Sigmoid colon (tissue), 7 donors: Measurements from ENCODE around the gene DPPA5. TPM values are rescaled to one million over a fixed set of nuclear protein-coding genes. Genes with fewer than 3 reads are reported as not detected.

Source experiments
- DNase-seq: peaks from one replicate; pipeline ENCODE4 v3.0.0-alpha.2; 2019
- H3K27ac ChIP-seq, 4 donors: fragments of 200-600 bp; sonication (generic); one replicate each; pipeline ENCODE4 v1.5.1; 2016 to 2019; ENCODE audit warnings: mild to moderate bottlenecking in 1 of 4
- H3K27me3 ChIP-seq, 3 donors: fragments of 200-600 bp; sonication (generic); one replicate each; pipeline ENCODE4 v1.5.1; 2019; ENCODE audit warnings: mild to moderate bottlenecking in 1 of 3
- H3K36me3 ChIP-seq, 4 donors: fragments of 200-600 bp; sonication (generic); one replicate each; pipeline ENCODE4 v1.5.1; 2016 to 2019
- H3K4me1 ChIP-seq, 4 donors: fragments of 200-600 bp; sonication (generic); one replicate each; pipeline ENCODE4 v1.5.1; 2017 to 2019
- H3K4me3 ChIP-seq, 4 donors: fragments of 200-600 bp; sonication (generic); one replicate each; pipeline ENCODE4 v1.5.1; 2017 to 2019; ENCODE audit warnings: mild to moderate bottlenecking in 2 of 4, moderate library complexity in 1 of 4
- H3K9me3 ChIP-seq, 4 donors: fragments of 200-600 bp in 3 of 4; sonication (generic) in 3 of 4; one replicate each; pipeline versions ENCODE4 v1.5.1 to v1.6.1; 2013 to 2019
- CTCF ChIP-seq, 4 experiments: fragments of 450-650 bp in 3 of 4; fragments of 200-600 bp in 1 of 4; IDR thresholded peaks; one replicate each; pipeline ENCODE4 v1.5.1; 2016 to 2019; ENCODE audit warnings: antibody characterized with exemption in 4 of 4, mild to moderate bottlenecking in 3 of 4, moderate library complexity in 2 of 4
- EP300 ChIP-seq, 4 donors: sonication (generic); formaldehyde crosslinking; IDR thresholded peaks; one replicate each; pipeline ENCODE4 v1.6.1; 2017; ENCODE audit warnings: antibody characterized with exemption in 4 of 4
- POLR2A ChIP-seq, 2 donors: fragments of 450-650 bp; IDR thresholded peaks; one replicate each; pipeline ENCODE4 v1.6.1; 2016; ENCODE audit warnings: antibody characterized with exemption in 2 of 2, mild to moderate bottlenecking in 2 of 2, moderate library complexity in 2 of 2
- POLR2AphosphoS5 ChIP-seq, 4 donors: sonication (generic); formaldehyde crosslinking; IDR thresholded peaks; one replicate each; pipeline ENCODE4 v1.6.1; 2017; ENCODE audit warnings: antibody characterized with exemption in 4 of 4
- WGBS, 2 donors: extraction: QIAGEN DNeasy Blood & Tissue Kit; methylation state at CpG; one replicate each; pipeline ENCODE4 v1.1.7; 2013; 5-methylcytosine and 5-hydroxymethylcytosine counted together
- intact Hi-C: fragments of 100-400 bp; cut with DNase I; formaldehyde crosslinking; loops from one replicate; pipeline ENCODE4 v1.15.1; 2023
- polyA plus RNA-seq, 3 donors: library from polyadenylated mRNA; stranded (reverse); fragments of 200-250 nt; gene quantifications; one replicate each; pipeline ENCODE4 v1.2.3, GENCODE V29; 2013
- total RNA-seq, 4 donors: library from RNA; depleted of rRNA; stranded (reverse); fragments of >200 nt; gene quantifications; one replicate each; pipeline ENCODE4 v1.1.0, GENCODE V29; 2016
- donor health status: healthy with polysubstance abuse.
- donor health status: Bipolar disorder and iron deficiency.
- donor health status: healthy.

The DPPA5 gene
- total and polyA plus RNA-seq, 7 donors, result not detected

DNA sequence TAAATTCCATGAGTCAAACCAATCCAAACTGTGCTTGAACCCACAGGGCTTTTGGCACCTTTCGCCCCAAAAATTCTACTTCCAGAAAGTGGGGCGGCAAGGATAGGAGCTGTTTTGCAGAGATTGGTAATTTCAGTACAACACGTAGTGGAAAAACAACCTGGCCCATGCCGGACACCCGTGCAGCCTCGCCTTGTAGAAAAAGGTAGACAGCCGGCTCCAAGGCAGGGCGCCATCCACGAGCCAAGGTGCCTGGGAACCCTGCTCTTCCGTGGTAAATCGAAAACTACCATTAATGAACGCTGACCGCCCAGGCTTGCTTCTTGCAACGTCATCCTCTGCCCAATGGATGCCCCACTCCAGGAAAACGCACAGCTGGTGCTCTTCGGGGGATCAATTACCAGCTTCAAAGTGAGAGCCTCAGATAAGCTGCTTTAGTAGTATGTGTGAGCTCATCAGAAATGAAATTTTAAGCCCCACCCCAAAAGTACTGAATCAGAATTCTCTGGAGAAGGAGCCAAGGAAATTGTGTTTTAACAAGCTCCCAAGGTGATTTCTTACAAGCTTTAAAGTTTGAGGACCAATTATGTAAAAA lies 13.8 kb upstream of the DPPA5 start:
- Histone ChIP-seq H3K9me3 (peaks cover 0 to 6% (median 5%) of the 10 kb centered on the region in 4 donors), H3K4me3 (no peak overlapping the region), H3K36me3 (no peaks in the 10 kb centered on the region), H3K4me1 (no peaks in the 10 kb centered on the region), H3K27me3 (no peaks in the 10 kb centered on the region), H3K27ac (no peak overlapping the region)
- intact Hi-C loops, result no loop called here
- WGBS, 2 donors, result 75 to 80% methylated on average over 16 of the region's 16 CpGs
- no peak for DNase-seq
- TF ChIP-seq POLR2AphosphoS5 (IDR thresholded peaks at IDR 0.05) (no peak), POLR2A (IDR thresholded peaks at IDR 0.05) (no peak), CTCF (IDR thresholded peaks at IDR 0.05) (no peak), EP300 (IDR thresholded peaks at IDR 0.05) (no peak)

DNA sequence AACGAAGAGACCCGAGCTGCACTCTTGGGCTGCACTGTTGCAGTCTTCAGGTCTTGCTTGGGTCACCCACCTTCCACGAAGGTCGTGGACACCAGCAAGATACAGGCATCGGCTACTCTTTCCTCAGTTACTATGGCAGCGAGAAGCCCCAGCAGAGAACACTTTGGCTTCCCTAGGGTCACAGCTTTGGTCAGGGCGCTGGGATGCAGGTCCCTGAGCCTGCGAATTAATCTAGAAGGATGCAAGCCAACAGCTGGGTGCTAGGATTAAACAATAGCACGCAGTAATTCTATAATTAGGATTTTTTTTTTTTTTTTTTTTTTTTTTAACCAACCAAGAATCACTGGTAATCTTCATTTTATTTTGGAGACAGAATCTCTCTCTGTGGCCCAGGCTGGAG lies 10.5 kb upstream of the DPPA5 start:
- WGBS, 2 donors, result 91 to 93% methylated on average over 9 of the region's 9 CpGs
- Histone ChIP-seq H3K4me1 (no peaks in the 10 kb centered on the region), H3K4me3 (no peak overlapping the region)

GRCh38 chr6:73364121-73364520 lies 10.0 kb upstream of the DPPA5 start:
- Histone ChIP-seq H3K9me3 (no peaks in the 10 kb centered on the region), H3K27ac (no peak overlapping the region), H3K4me3 (no peak overlapping the region), H3K4me1 (no peaks in the 10 kb centered on the region), H3K27me3 (no peaks in the 10 kb centered on the region), H3K36me3 (no peaks in the 10 kb centered on the region)
- TF ChIP-seq POLR2AphosphoS5 (IDR thresholded peaks at IDR 0.05) (no peak), CTCF (IDR thresholded peaks at IDR 0.05) (no peak), POLR2A (IDR thresholded peaks at IDR 0.05) (no peak), EP300 (IDR thresholded peaks at IDR 0.05) (no peak)
- intact Hi-C loops, result no loop called here
- WGBS, 2 donors, result 90 to 93% methylated on average over 14 of the region's 14 CpGs
- no peak for DNase-seq

More for the DNA sequence above, 10.5 kb upstream of the DPPA5 start:
- DNase-seq, result no peak
- Histone ChIP-seq H3K9me3 (no peaks in the 10 kb centered on the region), H3K27ac (no peak overlapping the region), H3K27me3 (no peaks in the 10 kb centered on the region), H3K36me3 (no peaks in the 10 kb centered on the region)
- intact Hi-C loops, result no loop called here
- TF ChIP-seq CTCF (IDR thresholded peaks at IDR 0.05), result no peak

DNA sequence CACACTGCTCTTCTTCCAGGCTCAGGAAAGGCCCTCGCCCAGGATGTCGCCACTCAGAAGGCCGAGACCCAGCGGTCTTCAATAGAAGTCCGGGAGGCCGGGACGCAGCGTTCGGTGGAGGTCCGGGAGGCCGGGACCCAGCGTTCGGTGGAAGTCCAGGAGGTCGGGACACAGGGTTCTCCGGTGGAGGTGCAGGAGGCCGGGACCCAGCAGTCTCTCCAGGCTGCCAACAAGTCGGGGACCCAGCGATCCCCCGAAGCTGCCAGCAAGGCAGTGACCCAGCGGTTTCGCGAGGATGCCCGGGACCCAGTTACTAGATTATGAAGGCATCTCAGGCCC lies 9.4 kb upstream of the DPPA5 start:
- Histone ChIP-seq H3K4me1 (no peaks in the 10 kb centered on the region), H3K27ac (no peak overlapping the region), H3K4me3 (no peak overlapping the region), H3K9me3 (no peaks in the 10 kb centered on the region), H3K36me3 (no peaks in the 10 kb centered on the region), H3K27me3 (no peaks in the 10 kb centered on the region)
- WGBS, 2 donors, result 95 to 97% methylated on average over 23 of the region's 23 CpGs
- TF ChIP-seq EP300 (IDR thresholded peaks at IDR 0.05) (no peak), CTCF (IDR thresholded peaks at IDR 0.05) (no peak), POLR2A (IDR thresholded peaks at IDR 0.05) (no peak), POLR2AphosphoS5 (IDR thresholded peaks at IDR 0.05) (no peak)
- DNase-seq, result no peak
- intact Hi-C loops, result no loop called here

- H3K4me3 ChIP-seq, result no peak overlapping the region
- no peaks in the 10 kb centered on the region for H3K9me3 ChIP-seq
- intact Hi-C loops, result no loop called here
- TF ChIP-seq CTCF (IDR thresholded peaks at IDR 0.05) (no peak), POLR2A (IDR thresholded peaks at IDR 0.05) (no peak), POLR2AphosphoS5 (IDR thresholded peaks at IDR 0.05) (no peak), EP300 (IDR thresholded peaks at IDR 0.05) (no peak)
- 94 to 95% methylated on average over 31 of the region's 31 CpGs for WGBS, 2 donors
- H3K27ac ChIP-seq, result no peak overlapping the region
- no peaks in the 10 kb centered on the region for H3K4me1 ChIP-seq
- H3K27me3 ChIP-seq, result no peaks in the 10 kb centered on the region
- H3K36me3 ChIP-seq, result no peaks in the 10 kb centered on the region
- no peak for DNase-seq
Measured at GRCh38 chr6:73362869-73363536, 8.9 kb upstream of the DPPA5 start.
